22Rv1 (cell line): ENCODE data around the gene SIPA1L3.

Source experiments
- ZFX ChIP-seq: fragments of 450-650 bp; IDR thresholded peaks from 2 replicates; pipeline ENCODE4 v1.6.1; 2017; ENCODE audit warnings: antibody characterized with exemption, borderline replicate concordance
- TF ChIP-seq, protein P1 (sequence below): fragments of 450-650 bp; IDR thresholded peaks from 2 replicates; pipeline ENCODE4 v1.5.1; 2017; ENCODE audit warnings: mild to moderate bottlenecking

GRCh38 chr19:38206006-38206745, 299.2 kb downstream of the SIPA1L3 start:
- TF ChIP-seq, protein P1, sequence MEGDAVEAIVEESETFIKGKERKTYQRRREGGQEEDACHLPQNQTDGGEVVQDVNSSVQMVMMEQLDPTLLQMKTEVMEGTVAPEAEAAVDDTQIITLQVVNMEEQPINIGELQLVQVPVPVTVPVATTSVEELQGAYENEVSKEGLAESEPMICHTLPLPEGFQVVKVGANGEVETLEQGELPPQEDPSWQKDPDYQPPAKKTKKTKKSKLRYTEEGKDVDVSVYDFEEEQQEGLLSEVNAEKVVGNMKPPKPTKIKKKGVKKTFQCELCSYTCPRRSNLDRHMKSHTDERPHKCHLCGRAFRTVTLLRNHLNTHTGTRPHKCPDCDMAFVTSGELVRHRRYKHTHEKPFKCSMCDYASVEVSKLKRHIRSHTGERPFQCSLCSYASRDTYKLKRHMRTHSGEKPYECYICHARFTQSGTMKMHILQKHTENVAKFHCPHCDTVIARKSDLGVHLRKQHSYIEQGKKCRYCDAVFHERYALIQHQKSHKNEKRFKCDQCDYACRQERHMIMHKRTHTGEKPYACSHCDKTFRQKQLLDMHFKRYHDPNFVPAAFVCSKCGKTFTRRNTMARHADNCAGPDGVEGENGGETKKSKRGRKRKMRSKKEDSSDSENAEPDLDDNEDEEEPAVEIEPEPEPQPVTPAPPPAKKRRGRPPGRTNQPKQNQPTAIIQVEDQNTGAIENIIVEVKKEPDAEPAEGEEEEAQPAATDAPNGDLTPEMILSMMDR = no peak
- no peak for TF ChIP-seq ZFX
